Trophoblast cell (in vitro differentiated cells and primary cell): ENCODE measurements around the gene HDAC11.
"Not testable (repeated sequence)": the region's sequence is repeated elsewhere in the genome, so short reads cannot be mapped to it uniquely, and the experiment has no call there.

Experiments used
- DNase-seq, 2 donors: peaks; one replicate each; pipeline ENCODE4 v3.0.0-alpha.2; 2016
- H2AFZ ChIP-seq: 2 replicates; pipeline ENCODE4 v1.6.1; 2013; ENCODE audit warnings: low read length, moderate library complexity, mild to moderate bottlenecking; ENCODE audit not compliant: insufficient read depth, poor library complexity
- H2AK5ac ChIP-seq: 2 replicates; pipeline ENCODE4 v1.6.1; 2013; ENCODE audit warnings: mild to moderate bottlenecking, low read length
- H2BK120ac ChIP-seq: 2 replicates; pipeline ENCODE4 v1.6.1; 2013; ENCODE audit warnings: low read length, mild to moderate bottlenecking, moderate library complexity; ENCODE audit not compliant: insufficient read depth, poor library complexity
- H2BK12ac ChIP-seq: 2 replicates; pipeline ENCODE4 v1.6.1; 2013; ENCODE audit warnings: mild to moderate bottlenecking, low read length, moderate library complexity
- H2BK5ac ChIP-seq: 2 replicates; pipeline ENCODE4 v1.6.1; 2013; ENCODE audit warnings: low read length, low read depth, moderate library complexity, mild to moderate bottlenecking; ENCODE audit not compliant: poor library complexity
- H3K14ac ChIP-seq: 2 replicates; pipeline ENCODE4 v1.6.1; 2013; ENCODE audit warnings: mild to moderate bottlenecking, low read length
- H3K18ac ChIP-seq: 2 replicates; pipeline ENCODE4 v1.6.1; 2013; ENCODE audit warnings: mild to moderate bottlenecking, low read length
- H3K23ac ChIP-seq: 2 replicates; pipeline ENCODE4 v1.6.1; 2013; ENCODE audit warnings: low read length
- H3K27ac ChIP-seq: 2 replicates; pipeline ENCODE4 v1.5.1; 2013; ENCODE audit warnings: low read depth, mild to moderate bottlenecking, inconsistent platforms, low read length, moderate library complexity
- H3K27me3 ChIP-seq: 2 replicates; pipeline ENCODE4 v1.6.1; 2013; ENCODE audit warnings: inconsistent platforms, mild to moderate bottlenecking, low read length, moderate library complexity; ENCODE audit not compliant: insufficient read depth
- H3K36me3 ChIP-seq, 2 experiments: 1 replicate in 1 of 2; 2 replicates in 1 of 2; pipeline ENCODE4 v1.6.1; 2013; ENCODE audit warnings: low read length in 2 of 2, mild to moderate bottlenecking in 2 of 2, moderate library complexity in 1 of 2; ENCODE audit not compliant: insufficient read depth in 2 of 2, control insufficient read depth in 1 of 2
- H3K4ac ChIP-seq: 2 replicates; pipeline ENCODE4 v1.6.1; 2013; ENCODE audit warnings: low read depth, mild to moderate bottlenecking, low read length, moderate library complexity
- H3K4me1 ChIP-seq, 2 experiments: 1 replicate in 1 of 2; 2 replicates in 1 of 2; pipeline ENCODE4 v1.6.1; 2013; ENCODE audit warnings: low read length in 2 of 2, mild to moderate bottlenecking in 2 of 2, moderate library complexity in 1 of 2; ENCODE audit not compliant: insufficient read depth in 2 of 2, control insufficient read depth in 1 of 2
- H3K4me2 ChIP-seq: 2 replicates; pipeline ENCODE4 v1.6.1; 2013; ENCODE audit warnings: inconsistent platforms, mild to moderate bottlenecking, low read length, moderate library complexity
- H3K4me3 ChIP-seq: 2 replicates; pipeline ENCODE4 v1.5.1; 2013; ENCODE audit warnings: mild to moderate bottlenecking, low read depth, low read length, inconsistent platforms
- H3K79me1 ChIP-seq: one replicate; pipeline ENCODE4 v1.6.1; 2013; ENCODE audit warnings: low read length
- H3K79me2 ChIP-seq: 2 replicates; pipeline ENCODE4 v1.6.1; 2013; ENCODE audit warnings: low read length, mild to moderate bottlenecking; ENCODE audit not compliant: control insufficient read depth, insufficient read depth, poor library complexity
- H3K9ac ChIP-seq: 2 replicates; pipeline ENCODE4 v1.6.1; 2013; ENCODE audit warnings: mild to moderate bottlenecking, low read length
- H3K9me3 ChIP-seq: 2 replicates; pipeline ENCODE4 v1.6.1; 2013; ENCODE audit warnings: low read depth, mild to moderate bottlenecking, control low read depth, inconsistent platforms, low read length; ENCODE audit not compliant: insufficient read depth
- H4K12ac ChIP-seq: 2 replicates; pipeline ENCODE4 v1.6.1; 2013; ENCODE audit warnings: low read depth, mild to moderate bottlenecking, low read length, moderate library complexity
- H4K8ac ChIP-seq: 2 replicates; pipeline ENCODE4 v1.6.1; 2013; ENCODE audit warnings: low read depth, mild to moderate bottlenecking, low read length, moderate library complexity
- H4K91ac ChIP-seq: one replicate; pipeline ENCODE4 v1.6.1; 2013; ENCODE audit warnings: low read depth, mild to moderate bottlenecking, low read length, moderate library complexity
- WGBS: extraction: QIAGEN DNeasy Blood & Tissue Kit; methylation state at CpG from one replicate; pipeline ENCODE4 v1.1.7; 2013; ENCODE audit warnings: missing lambda C conversion rate; ENCODE audit not compliant: insufficient read length, insufficient coverage; ENCODE audit errors: extremely low coverage; 5-methylcytosine and 5-hydroxymethylcytosine counted together

Gene HDAC11

DNA sequence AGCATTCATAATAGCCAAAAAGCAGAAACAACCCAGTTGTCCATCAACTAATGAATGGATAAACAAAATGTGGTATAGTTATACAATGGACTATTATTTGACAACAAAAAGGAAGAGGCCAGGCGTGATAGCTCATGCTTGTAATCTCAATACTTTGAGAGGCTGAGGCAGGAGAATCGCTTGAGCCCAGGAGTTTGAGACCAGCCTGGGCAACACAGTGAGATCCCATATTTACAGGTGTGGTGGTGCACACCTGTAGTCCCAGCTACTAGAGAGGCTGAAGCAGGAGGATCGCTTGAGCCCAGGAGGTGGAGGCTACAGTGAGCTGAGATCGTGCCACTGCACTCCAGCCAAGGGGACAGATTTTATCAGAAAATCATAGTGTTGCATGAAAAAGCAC is 43.9 kb upstream of the HDAC11 start:
- not testable (repeated sequence) for H2BK5ac ChIP-seq, H3K4ac ChIP-seq, H3K4me3 ChIP-seq, H2BK120ac ChIP-seq, H3K27ac ChIP-seq, H3K9ac ChIP-seq, H3K79me2 ChIP-seq, H3K18ac ChIP-seq, H3K9me3 ChIP-seq, H3K14ac ChIP-seq, H4K12ac ChIP-seq, H3K27me3 ChIP-seq, DNase-seq, H2BK12ac ChIP-seq, H2AFZ ChIP-seq, H3K36me3 ChIP-seq, H4K91ac ChIP-seq, H3K4me1 ChIP-seq, H3K79me1 ChIP-seq, H2AK5ac ChIP-seq, H4K8ac ChIP-seq, H3K23ac ChIP-seq, H3K4me2 ChIP-seq
- WGBS: no CpG with 5 or more reads among the region's 4 CpGs

DNA sequence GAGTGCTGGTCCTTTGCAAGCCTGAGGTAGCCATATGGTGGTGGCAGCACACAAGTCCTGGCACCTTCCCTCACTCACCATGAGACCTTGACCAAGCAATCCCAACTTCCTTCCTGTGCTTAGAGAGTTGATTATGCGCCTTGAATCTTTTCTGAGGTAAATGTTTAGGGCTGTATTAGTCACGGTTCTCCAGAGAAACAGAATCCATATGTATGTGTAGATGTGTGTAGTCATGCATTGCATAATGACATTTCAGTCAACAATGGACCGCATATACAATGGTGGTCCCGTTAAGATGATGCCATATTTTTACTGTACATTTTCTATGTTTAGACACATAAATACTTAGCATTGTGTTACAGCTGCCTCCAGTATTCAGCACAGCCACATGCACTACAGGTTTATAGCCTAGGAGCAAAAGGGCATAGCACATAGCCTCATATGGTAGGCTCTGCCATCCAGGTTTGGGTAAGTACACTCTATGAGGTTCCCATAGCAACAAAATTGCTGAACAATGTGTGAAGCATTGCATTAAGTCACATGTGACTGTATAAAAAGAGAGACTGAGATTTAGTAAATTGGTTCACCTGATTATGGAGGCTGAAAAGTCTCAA is 39.8 kb upstream of the HDAC11 start:
- Histone ChIP-seq H3K23ac (no peak overlapping the region), H3K9ac (no peak overlapping the region), H3K9me3 (no peaks in the 10 kb centered on the region), H2BK12ac (no peak overlapping the region), H3K4me3 (no peak overlapping the region), H3K4ac (no peak overlapping the region), H3K4me2 (no peak overlapping the region), H2BK120ac (no peak overlapping the region), H2AK5ac (no peak overlapping the region), H3K36me3 (no peaks in the 10 kb centered on the region), H4K8ac (no peak overlapping the region), H2AFZ (no peak overlapping the region), H3K14ac (no peak overlapping the region), H3K79me1 (no peaks in the 10 kb centered on the region), H4K91ac (no peak overlapping the region), H3K18ac (no peak overlapping the region), H3K4me1 (no peaks in the 10 kb centered on the region), H2BK5ac (no peak overlapping the region), H3K27me3 (no peaks in the 10 kb centered on the region), H4K12ac (no peak overlapping the region), H3K79me2 (no peaks in the 10 kb centered on the region), H3K27ac (no peak overlapping the region)
- no peak for DNase-seq
- WGBS: no CpG with 5 or more reads among the region's 4 CpGs

DNA sequence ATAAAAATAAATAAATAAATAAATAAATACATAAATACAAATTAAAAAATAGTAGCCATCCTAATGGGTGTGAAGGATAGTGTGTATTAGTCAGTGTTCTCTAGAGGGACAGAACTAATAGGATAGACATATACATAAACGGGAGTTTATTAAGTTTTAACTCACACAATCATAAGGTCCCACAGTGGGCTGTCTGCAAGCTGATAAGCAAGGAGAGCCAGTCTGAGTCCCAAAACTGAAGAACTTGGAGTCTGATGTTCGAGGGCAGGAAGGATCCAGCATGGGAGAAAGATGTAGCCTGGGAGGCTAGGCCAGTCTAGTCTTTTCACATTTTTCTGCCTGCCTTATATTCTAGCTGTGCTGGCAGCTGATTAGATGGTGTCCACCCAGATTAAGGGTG is 37.2 kb upstream of the HDAC11 start:
- H2BK120ac ChIP-seq, H2BK5ac ChIP-seq, H3K9ac ChIP-seq, H4K8ac ChIP-seq, H2AFZ ChIP-seq, H4K91ac ChIP-seq, H2BK12ac ChIP-seq, H3K9me3 ChIP-seq, H3K27ac ChIP-seq, H3K14ac ChIP-seq, H3K79me1 ChIP-seq, DNase-seq, H2AK5ac ChIP-seq, H3K79me2 ChIP-seq, H3K4me3 ChIP-seq, H3K18ac ChIP-seq, H3K4me1 ChIP-seq, H4K12ac ChIP-seq, H3K36me3 ChIP-seq, H3K27me3 ChIP-seq, H3K23ac ChIP-seq, H3K4me2 ChIP-seq, H3K4ac ChIP-seq: not testable (repeated sequence)
- no CpG with 5 or more reads among the region's 2 CpGs for WGBS

DNA sequence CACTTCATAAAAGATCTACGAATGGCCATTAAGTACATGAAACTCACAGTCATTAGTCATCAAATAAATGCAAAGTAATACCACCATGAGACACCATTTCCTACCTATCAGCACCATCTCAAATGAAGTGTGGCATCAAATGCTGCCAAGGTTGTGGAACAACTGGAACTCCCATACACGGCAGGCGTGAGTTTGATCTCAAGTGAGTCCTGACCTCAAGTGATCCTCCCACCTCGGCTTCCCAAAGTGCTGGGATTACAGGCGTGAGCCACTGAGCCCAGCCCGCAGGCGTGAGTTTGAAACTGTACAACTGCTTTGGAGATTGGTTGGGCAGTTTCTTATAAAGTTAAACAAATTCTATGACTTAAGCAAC is 28.8 kb upstream of the HDAC11 start:
- no peak overlapping the region for H3K9ac ChIP-seq
- H3K14ac ChIP-seq: no peak overlapping the region
- H2BK120ac ChIP-seq: no peak overlapping the region
- WGBS: no CpG with 5 or more reads among the region's 7 CpGs
- no peak overlapping the region for H4K8ac ChIP-seq
- H3K4me3 ChIP-seq: no peak overlapping the region
- H2BK5ac ChIP-seq: no peak overlapping the region
- no peak overlapping the region for H4K91ac ChIP-seq
- H3K9me3 ChIP-seq: no peaks in the 10 kb centered on the region
- H3K4me1 ChIP-seq: peaks cover 3 to 8% of the 10 kb centered on the region in 2 experiments
- no peak overlapping the region for H2BK12ac ChIP-seq
- no peaks in the 10 kb centered on the region for H3K79me2 ChIP-seq
- peak overlapping the region; percentile 68 for H3K4me2 ChIP-seq
- H3K18ac ChIP-seq: no peak overlapping the region
- H3K79me1 ChIP-seq: peaks cover 2% of the 10 kb centered on the region
- no peak overlapping the region for H3K23ac ChIP-seq
- H4K12ac ChIP-seq: no peak overlapping the region
- DNase-seq: peak; percentile 72 to 78
- no peak overlapping the region for H3K4ac ChIP-seq
- H3K27ac ChIP-seq: no peak overlapping the region
- H3K27me3 ChIP-seq: no peaks in the 10 kb centered on the region
- H3K36me3 ChIP-seq: no peaks in the 10 kb centered on the region
- H2AFZ ChIP-seq: peak overlapping the region; percentile 50
- no peak overlapping the region for H2AK5ac ChIP-seq
